Measurements from ENCODE around the gene NR6A1. TPM values are rescaled to one million over a fixed set of nuclear protein-coding genes. Genes with fewer than 3 reads are reported as not detected.

NR6A1 gene
- total and polyA plus RNA-seq, 2 of the 13 experiments (the other 11 are each of a cell fraction or from before 2014, with no cell fraction given) = 28.1 to 31.5 TPM

GRCh38 chr9:124812441-124812876 is 41.3 kb upstream of the NR6A1 start:
- FAIRE-seq = no peak
- H3K27ac ChIP-seq (ENCODE audit: extremely low read length, insufficient read depth, low read length) = no peak overlapping the region
- ChIA-PET POLR2A (interaction anchor here (0.7 kb wide), 1 partner anchor 22 kb away, joined by 3 read pairs; no protein-coding TSS in a partner anchor), CTCF (ENCODE audit: low intra/inter-chr PET ratio, low total read pairs) (no interaction called here)
- peaks cover 49% of the 10 kb centered on the region for H3K4me1 ChIP-seq (ENCODE audit: insufficient read depth, low read length)
- in situ Hi-C loops (cut with HindIII; ENCODE audit: extremely low pct_ligation_motif_present, low pct_unique_long_range_greater_than_20kb) (no loop called here), intact Hi-C loops (cut with micrococcal nuclease; ENCODE audit: unreplicated experiment) (loop anchor here (2.0 kb wide), 1 partner anchor 16 kb away; no protein-coding TSS in a partner anchor)
- H3K4me3 ChIP-seq (replicated peaks in 1 of 3; ENCODE audit: insufficient read depth in 1 of 3, low read depth in 2 of 3, low read length in 3 of 3) = no peak overlapping the region
- H2AFZ ChIP-seq (ENCODE audit: low read length) = no peak overlapping the region
- no peaks in the 10 kb centered on the region for H3K27me3 ChIP-seq (ENCODE audit: control insufficient read depth in 1 of 2, insufficient read depth in 2 of 2, low read length in 2 of 2)
- no peaks in the 10 kb centered on the region for H3K36me3 ChIP-seq (replicated peaks in 1 of 2; ENCODE audit: control insufficient read depth in 1 of 2, insufficient read depth in 2 of 2, low read length in 2 of 2)
- ATAC-seq = no peak
- H3K9me3 ChIP-seq (ENCODE audit: low read length) = no peaks in the 10 kb centered on the region
- peak overlapping the region; percentile 7; the same call in 1 of the 2 replicates for H3K4me2 ChIP-seq (ENCODE audit: low read depth, low read length)
- DNase-seq (ENCODE audit: low spot score) = peak; percentile 56
- H3K79me2 ChIP-seq (ENCODE audit: insufficient read depth, low read length) = no peaks in the 10 kb centered on the region
- whole genome bisulfite sequencing (ENCODE audit: low lambda C conversion rate) = 29% methylated on average over 6 of the region's 6 CpGs
- BruUV-seq (replicated peaks) = no TSS peak
- no peaks in the 10 kb centered on the region for H4K20me1 ChIP-seq (ENCODE audit: insufficient read depth, low read length)
- H3K9ac ChIP-seq (ENCODE audit: insufficient read depth, low read depth, low read length) = no peak overlapping the region
- TF ChIP-seq POLR2AphosphoS2 (IDR thresholded peaks at IDR 0.05; ENCODE audit: low read depth, low read length) = no peak
- peak; percentile 69 for TF ChIP-seq FOSL2 (CRISPR knock-in tag; IDR thresholded peaks at IDR 0.05)
- no peak for TF ChIP-seq ZNF318 (CRISPR knock-in tag; IDR thresholded peaks at IDR 0.05)
- TF ChIP-seq, protein P1, sequence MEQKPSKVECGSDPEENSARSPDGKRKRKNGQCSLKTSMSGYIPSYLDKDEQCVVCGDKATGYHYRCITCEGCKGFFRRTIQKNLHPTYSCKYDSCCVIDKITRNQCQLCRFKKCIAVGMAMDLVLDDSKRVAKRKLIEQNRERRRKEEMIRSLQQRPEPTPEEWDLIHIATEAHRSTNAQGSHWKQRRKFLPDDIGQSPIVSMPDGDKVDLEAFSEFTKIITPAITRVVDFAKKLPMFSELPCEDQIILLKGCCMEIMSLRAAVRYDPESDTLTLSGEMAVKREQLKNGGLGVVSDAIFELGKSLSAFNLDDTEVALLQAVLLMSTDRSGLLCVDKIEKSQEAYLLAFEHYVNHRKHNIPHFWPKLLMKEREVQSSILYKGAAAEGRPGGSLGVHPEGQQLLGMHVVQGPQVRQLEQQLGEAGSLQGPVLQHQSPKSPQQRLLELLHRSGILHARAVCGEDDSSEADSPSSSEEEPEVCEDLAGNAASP (CRISPR knock-in tag; IDR thresholded peaks at IDR 0.05; ENCODE audit: borderline replicate concordance) = no peak
- TF ChIP-seq ZSCAN31 (CRISPR knock-in tag; IDR thresholded peaks at IDR 0.05; ENCODE audit: low read depth) = no peak
- no peak for TF ChIP-seq PRDM15 (CRISPR knock-in tag; IDR thresholded peaks at IDR 0.05)
- TF ChIP-seq SMAD9 (CRISPR knock-in tag; IDR thresholded peaks at IDR 0.05) = no peak
- no peak for TF ChIP-seq HMG20B (CRISPR knock-in tag; conservative IDR thresholded peaks at IDR 0.05)
- TF ChIP-seq ZNF260 (CRISPR knock-in tag; IDR thresholded peaks at IDR 0.05; ENCODE audit: borderline replicate concordance, low read depth) = no peak
- TF ChIP-seq, protein P2, sequence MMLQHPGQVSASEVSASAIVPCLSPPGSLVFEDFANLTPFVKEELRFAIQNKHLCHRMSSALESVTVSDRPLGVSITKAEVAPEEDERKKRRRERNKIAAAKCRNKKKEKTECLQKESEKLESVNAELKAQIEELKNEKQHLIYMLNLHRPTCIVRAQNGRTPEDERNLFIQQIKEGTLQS (CRISPR knock-in tag; IDR thresholded peaks at IDR 0.05) = 0 out of 2 replicates have a peak, but pooled peaks have one; percentile 34
- TF ChIP-seq ATF1 (CRISPR knock-in tag; IDR thresholded peaks at IDR 0.05) = no peak
